WTC11 (cell line): ENCODE data around the gene RBP2. TPM values are rescaled to one million over a fixed set of nuclear protein-coding genes. Genes with fewer than 3 reads are reported as not detected.
A peak's percentile ranks its signal among the peaks of the same experiment; 100 is the strongest.

Source experiments
- ATAC-seq: fragments of 200-7000 bp; cut with Tn5 transposase; 2 replicates; pipeline ENCODE4 v1.10.0; 2021; ENCODE audit warnings: mild to moderate bottlenecking, moderate library complexity
- CTCF ChIA-PET: fragments of 300-600 bp; sonication (Branson Sonifier 250); formaldehyde crosslinking; loops from one replicate; lab custom pipeline; 2021; ENCODE audit warnings: antibody characterized with exemption; lab: Charles Lee
- POLR2A ChIA-PET: fragments of 350-600 bp; sonication (Branson Sonifier 250); formaldehyde crosslinking; loops from one replicate; lab custom pipeline; 2021; ENCODE audit warnings: antibody characterized with exemption; lab: Charles Lee
- DNase-seq: peaks from one replicate; pipeline ENCODE4 v3.0.0; 2021; ENCODE audit warnings: low spot score
- H3K27ac Mint-ChIP-seq: 2 replicates; pipeline ENCODE4 v1.8.0; 2021; ENCODE audit warnings: mixed read lengths
- H3K27me3 Mint-ChIP-seq: 2 replicates; pipeline ENCODE4 v1.8.0; 2021; ENCODE audit warnings: low read depth, mild to moderate bottlenecking, moderate library complexity, mixed read lengths
- H3K36me3 Mint-ChIP-seq: 2 replicates; pipeline ENCODE4 v1.8.0; 2021; ENCODE audit warnings: mixed read lengths
- H3K4me1 Mint-ChIP-seq: 2 replicates; pipeline ENCODE4 v1.8.0; 2022; ENCODE audit warnings: mixed read lengths
- H3K4me3 Mint-ChIP-seq: 2 replicates; pipeline ENCODE4 v1.8.0; 2021; ENCODE audit warnings: mild to moderate bottlenecking, moderate library complexity, mixed read lengths
- H3K9me3 Mint-ChIP-seq: 2 replicates; pipeline ENCODE4 v1.8.0; 2021; ENCODE audit warnings: mixed read lengths
- ATF1 ChIP-seq: sonication (generic); formaldehyde crosslinking; IDR thresholded peaks from 2 replicates; pipeline ENCODE4 v1.8.1; 2023; ENCODE audit warnings: mild to moderate bottlenecking, moderate library complexity, missing genetic modification reagents
- CREB1 ChIP-seq: sonication (generic); formaldehyde crosslinking; IDR thresholded peaks from 2 replicates; pipeline ENCODE4 v1.8.0; 2023; ENCODE audit warnings: mild to moderate bottlenecking, missing genetic modification reagents
- IRF2 ChIP-seq: sonication (generic); formaldehyde crosslinking; IDR thresholded peaks from 2 replicates; pipeline ENCODE4 v1.8.0; 2022; ENCODE audit warnings: low read depth, missing genetic modification reagents, borderline replicate concordance
- NFATC4 ChIP-seq: fragments of 250-450 bp; sonication (Bioruptor Pico); IDR thresholded peaks from 2 replicates; pipeline ENCODE4 v1.9.0; 2021; ENCODE audit warnings: mild to moderate bottlenecking
- NFE2L1 ChIP-seq: sonication (generic); formaldehyde crosslinking; IDR thresholded peaks from 2 replicates; pipeline ENCODE4 v1.8.1; 2023; ENCODE audit warnings: missing genetic modification reagents
- NFYB ChIP-seq: sonication (generic); formaldehyde crosslinking; conservative IDR thresholded peaks from 2 replicates; pipeline ENCODE4 v1.8.0; 2022; ENCODE audit warnings: low read depth, missing genetic modification reagents
- RELA ChIP-seq: sonication (generic); formaldehyde crosslinking; IDR thresholded peaks from 2 replicates; pipeline ENCODE4 v1.8.1; 2022; ENCODE audit warnings: missing genetic modification reagents, mild to moderate bottlenecking, borderline replicate concordance
- SOX15 ChIP-seq: fragments of 250-450 bp; sonication (Bioruptor Pico); IDR thresholded peaks from 2 replicates; pipeline ENCODE4 v1.9.0; 2021; ENCODE audit warnings: mild to moderate bottlenecking
- TEAD4 ChIP-seq: sonication (generic); formaldehyde crosslinking; IDR thresholded peaks from 2 replicates; pipeline ENCODE4 v1.8.0; 2022; ENCODE audit warnings: mild to moderate bottlenecking, missing genetic modification reagents
- ZNF138 ChIP-seq: sonication (generic); formaldehyde crosslinking; conservative IDR thresholded peaks from 2 replicates; pipeline ENCODE4 v1.8.1; 2022; ENCODE audit warnings: mild to moderate bottlenecking, moderate library complexity, missing genetic modification reagents
- ZNF232 ChIP-seq: sonication (generic); formaldehyde crosslinking; IDR thresholded peaks from 2 replicates; pipeline ENCODE4 v1.8.0; 2022; ENCODE audit warnings: mild to moderate bottlenecking, missing genetic modification reagents
- total RNA-seq: library from RNA; stranded (reverse); gene quantifications from 3 replicates; pipeline ENCODE4 v1.2.3, GENCODE V29; 2021
- TF ChIP-seq, protein P1 (sequence below): sonication (generic); formaldehyde crosslinking; conservative IDR thresholded peaks from 2 replicates; pipeline ENCODE4 v1.8.1; 2022; ENCODE audit warnings: mild to moderate bottlenecking, missing genetic modification reagents
- TF ChIP-seq, protein P2 (sequence below): sonication (generic); formaldehyde crosslinking; IDR thresholded peaks from 2 replicates; pipeline ENCODE4 v1.8.1; 2023; ENCODE audit warnings: mild to moderate bottlenecking, missing genetic modification reagents, moderate library complexity
- TF ChIP-seq, protein P3 (sequence below): fragments of 250-450 bp; sonication (Bioruptor Pico); IDR thresholded peaks from 2 replicates; pipeline ENCODE4 v1.9.0; 2021; ENCODE audit warnings: mild to moderate bottlenecking
- TF ChIP-seq, protein P4 (sequence below): sonication (generic); formaldehyde crosslinking; IDR thresholded peaks from 2 replicates; pipeline ENCODE4 v1.8.0; 2022; ENCODE audit warnings: mild to moderate bottlenecking, missing genetic modification reagents
- TF ChIP-seq, protein P5 (sequence below): fragments of 200-600 bp; IDR thresholded peaks from 2 replicates; pipeline ENCODE4 v1.8.0; 2022; ENCODE audit warnings: antibody characterized with exemption
- TF ChIP-seq, protein P6 (sequence below): fragments of 250-450 bp; sonication (Bioruptor Pico); IDR thresholded peaks from 2 replicates; pipeline ENCODE4 v1.8.0; 2021; ENCODE audit warnings: mild to moderate bottlenecking
- TF ChIP-seq, protein P7 (sequence below): sonication (generic); formaldehyde crosslinking; IDR thresholded peaks from 2 replicates; pipeline ENCODE4 v1.8.1; 2022; ENCODE audit warnings: mild to moderate bottlenecking, missing genetic modification reagents, moderate library complexity, borderline replicate concordance
- TF ChIP-seq, protein P8 (sequence below): sonication (generic); formaldehyde crosslinking; IDR thresholded peaks from 2 replicates; pipeline ENCODE4 v1.8.1; 2023; ENCODE audit warnings: mild to moderate bottlenecking, missing genetic modification reagents
- TF ChIP-seq, protein P9 (sequence below): sonication (generic); formaldehyde crosslinking; IDR thresholded peaks from 2 replicates; pipeline ENCODE4 v1.8.1; 2023; ENCODE audit warnings: mild to moderate bottlenecking, missing genetic modification reagents, moderate library complexity
- TF ChIP-seq, protein P10 (sequence below): sonication (generic); formaldehyde crosslinking; IDR thresholded peaks from 2 replicates; pipeline ENCODE4 v1.8.1; 2023; ENCODE audit warnings: mild to moderate bottlenecking, moderate library complexity, missing genetic modification reagents

The RBP2 gene
- total RNA-seq, 1 experiment from 2014 or later: not detected

DNA sequence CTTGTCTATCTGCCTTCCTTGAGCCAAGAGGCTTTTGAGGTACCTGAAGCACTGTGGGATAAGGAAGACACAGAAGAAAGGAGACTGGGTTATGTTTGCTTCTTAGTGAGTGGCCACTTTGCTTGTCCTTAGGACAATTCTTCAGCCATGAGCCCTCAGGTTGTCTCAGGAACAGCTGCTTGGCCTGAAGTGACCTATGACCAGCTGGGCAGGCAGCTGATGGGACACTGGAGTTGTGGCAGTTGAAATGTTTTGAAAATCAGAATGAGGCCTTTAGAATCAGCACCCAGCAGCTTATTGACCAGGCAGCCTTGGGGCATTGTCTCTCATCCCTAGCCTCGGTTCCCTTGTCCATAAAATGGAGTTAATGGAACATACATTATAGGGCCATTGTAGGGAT lies 37.0 kb downstream of the RBP2 start:
- CTCF ChIA-PET: interaction anchor here (0.6 to 1.3 kb wide), 2 partner anchors 11 to 41 kb away, joined by 3 to 4 read pairs; no protein-coding TSS in a partner anchor
- no peak overlapping the region for H3K27ac Mint-ChIP-seq

DNA sequence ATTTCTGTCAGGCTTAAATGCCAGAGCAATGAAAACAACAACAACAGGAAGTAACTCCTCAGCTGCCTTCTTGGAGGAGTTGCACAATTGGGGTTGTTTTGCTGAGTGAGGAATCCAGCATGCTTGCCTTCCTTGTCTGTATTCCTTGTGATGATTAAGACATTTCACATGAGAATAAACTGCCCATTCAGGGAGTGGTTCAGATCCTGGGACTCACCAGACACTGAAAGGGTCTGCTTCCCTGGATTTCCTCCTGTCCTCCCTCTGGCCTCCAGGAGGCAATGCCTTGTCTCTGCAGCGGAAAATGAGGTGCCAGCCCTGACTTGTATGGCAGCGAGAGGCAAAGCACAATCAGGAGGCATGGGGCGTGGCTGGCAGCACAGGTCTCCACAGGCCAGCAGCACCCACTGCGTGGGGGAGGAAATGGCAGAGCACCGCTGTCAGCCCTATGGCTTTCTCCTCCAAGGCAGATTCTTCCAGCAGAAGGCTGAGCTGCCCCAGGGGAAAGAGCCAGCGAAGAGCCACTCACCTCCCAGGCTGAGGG lies 41.5 kb downstream of the RBP2 start:
- DNase-seq (no peak), ATAC-seq (peak; percentile 51; the same call in 1 of the 2 replicates)
- ChIA-PET POLR2A (no interaction called here), CTCF (interaction anchor here (0.7 to 1.7 kb wide), 5 partner anchors 20 to 128 kb away, joined by 3 to 6 read pairs (median 4); no protein-coding TSS in a partner anchor)
- no peaks in the 10 kb centered on the region for H3K9me3 Mint-ChIP-seq
- no peak overlapping the region for H3K27ac Mint-ChIP-seq
- H3K27me3 Mint-ChIP-seq: no peaks in the 10 kb centered on the region
- peaks cover 15% of the 10 kb centered on the region for H3K4me1 Mint-ChIP-seq
- H3K4me3 Mint-ChIP-seq: no peak overlapping the region
- peaks cover 2% of the 10 kb centered on the region; the same call in 1 of the 2 replicates for H3K36me3 Mint-ChIP-seq
- TF ChIP-seq ATF1 (CRISPR knock-in tag): no peak
- TF ChIP-seq, protein P1, sequence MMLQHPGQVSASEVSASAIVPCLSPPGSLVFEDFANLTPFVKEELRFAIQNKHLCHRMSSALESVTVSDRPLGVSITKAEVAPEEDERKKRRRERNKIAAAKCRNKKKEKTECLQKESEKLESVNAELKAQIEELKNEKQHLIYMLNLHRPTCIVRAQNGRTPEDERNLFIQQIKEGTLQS (CRISPR knock-in tag): no peak
- no peak for TF ChIP-seq SOX15 (CRISPR knock-in tag)
- TF ChIP-seq, protein P2, sequence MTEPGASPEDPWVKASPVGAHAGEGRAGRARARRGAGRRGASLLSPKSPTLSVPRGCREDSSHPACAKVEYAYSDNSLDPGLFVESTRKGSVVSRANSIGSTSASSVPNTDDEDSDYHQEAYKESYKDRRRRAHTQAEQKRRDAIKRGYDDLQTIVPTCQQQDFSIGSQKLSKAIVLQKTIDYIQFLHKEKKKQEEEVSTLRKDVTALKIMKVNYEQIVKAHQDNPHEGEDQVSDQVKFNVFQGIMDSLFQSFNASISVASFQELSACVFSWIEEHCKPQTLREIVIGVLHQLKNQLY: no peak
- no peak for TF ChIP-seq IRF2
- no peak for TF ChIP-seq CREB1
- TF ChIP-seq NFATC4: no peak
- TF ChIP-seq, protein P3, sequence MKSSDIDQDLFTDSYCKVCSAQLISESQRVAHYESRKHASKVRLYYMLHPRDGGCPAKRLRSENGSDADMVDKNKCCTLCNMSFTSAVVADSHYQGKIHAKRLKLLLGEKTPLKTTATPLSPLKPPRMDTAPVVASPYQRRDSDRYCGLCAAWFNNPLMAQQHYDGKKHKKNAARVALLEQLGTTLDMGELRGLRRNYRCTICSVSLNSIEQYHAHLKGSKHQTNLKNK: no peak
- TF ChIP-seq ZNF138 (CRISPR knock-in tag): no peak
- TF ChIP-seq, protein P4, sequence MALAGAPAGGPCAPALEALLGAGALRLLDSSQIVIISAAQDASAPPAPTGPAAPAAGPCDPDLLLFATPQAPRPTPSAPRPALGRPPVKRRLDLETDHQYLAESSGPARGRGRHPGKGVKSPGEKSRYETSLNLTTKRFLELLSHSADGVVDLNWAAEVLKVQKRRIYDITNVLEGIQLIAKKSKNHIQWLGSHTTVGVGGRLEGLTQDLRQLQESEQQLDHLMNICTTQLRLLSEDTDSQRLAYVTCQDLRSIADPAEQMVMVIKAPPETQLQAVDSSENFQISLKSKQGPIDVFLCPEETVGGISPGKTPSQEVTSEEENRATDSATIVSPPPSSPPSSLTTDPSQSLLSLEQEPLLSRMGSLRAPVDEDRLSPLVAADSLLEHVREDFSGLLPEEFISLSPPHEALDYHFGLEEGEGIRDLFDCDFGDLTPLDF (CRISPR knock-in tag): no peak
- TF ChIP-seq, protein P5, sequence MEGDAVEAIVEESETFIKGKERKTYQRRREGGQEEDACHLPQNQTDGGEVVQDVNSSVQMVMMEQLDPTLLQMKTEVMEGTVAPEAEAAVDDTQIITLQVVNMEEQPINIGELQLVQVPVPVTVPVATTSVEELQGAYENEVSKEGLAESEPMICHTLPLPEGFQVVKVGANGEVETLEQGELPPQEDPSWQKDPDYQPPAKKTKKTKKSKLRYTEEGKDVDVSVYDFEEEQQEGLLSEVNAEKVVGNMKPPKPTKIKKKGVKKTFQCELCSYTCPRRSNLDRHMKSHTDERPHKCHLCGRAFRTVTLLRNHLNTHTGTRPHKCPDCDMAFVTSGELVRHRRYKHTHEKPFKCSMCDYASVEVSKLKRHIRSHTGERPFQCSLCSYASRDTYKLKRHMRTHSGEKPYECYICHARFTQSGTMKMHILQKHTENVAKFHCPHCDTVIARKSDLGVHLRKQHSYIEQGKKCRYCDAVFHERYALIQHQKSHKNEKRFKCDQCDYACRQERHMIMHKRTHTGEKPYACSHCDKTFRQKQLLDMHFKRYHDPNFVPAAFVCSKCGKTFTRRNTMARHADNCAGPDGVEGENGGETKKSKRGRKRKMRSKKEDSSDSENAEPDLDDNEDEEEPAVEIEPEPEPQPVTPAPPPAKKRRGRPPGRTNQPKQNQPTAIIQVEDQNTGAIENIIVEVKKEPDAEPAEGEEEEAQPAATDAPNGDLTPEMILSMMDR: no peak
- no peak for TF ChIP-seq ZNF232
- TF ChIP-seq NFYB (CRISPR knock-in tag): no peak
- TF ChIP-seq, protein P6, sequence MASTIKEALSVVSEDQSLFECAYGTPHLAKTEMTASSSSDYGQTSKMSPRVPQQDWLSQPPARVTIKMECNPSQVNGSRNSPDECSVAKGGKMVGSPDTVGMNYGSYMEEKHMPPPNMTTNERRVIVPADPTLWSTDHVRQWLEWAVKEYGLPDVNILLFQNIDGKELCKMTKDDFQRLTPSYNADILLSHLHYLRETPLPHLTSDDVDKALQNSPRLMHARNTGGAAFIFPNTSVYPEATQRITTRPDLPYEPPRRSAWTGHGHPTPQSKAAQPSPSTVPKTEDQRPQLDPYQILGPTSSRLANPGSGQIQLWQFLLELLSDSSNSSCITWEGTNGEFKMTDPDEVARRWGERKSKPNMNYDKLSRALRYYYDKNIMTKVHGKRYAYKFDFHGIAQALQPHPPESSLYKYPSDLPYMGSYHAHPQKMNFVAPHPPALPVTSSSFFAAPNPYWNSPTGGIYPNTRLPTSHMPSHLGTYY (CRISPR knock-in tag): no peak

More for the DNA sequence above, 37.0 kb downstream of the RBP2 start:
- no peak overlapping the region for H3K4me3 Mint-ChIP-seq
- H3K4me1 Mint-ChIP-seq: peaks cover 16% of the 10 kb centered on the region
- DNase-seq: no peak
- no peaks in the 10 kb centered on the region for H3K27me3 Mint-ChIP-seq
- no peak for TF ChIP-seq RELA (CRISPR knock-in tag)
- no peak for TF ChIP-seq TEAD4 (CRISPR knock-in tag)
- no peak for TF ChIP-seq NFE2L1 (CRISPR knock-in tag)
- TF ChIP-seq, protein P7, sequence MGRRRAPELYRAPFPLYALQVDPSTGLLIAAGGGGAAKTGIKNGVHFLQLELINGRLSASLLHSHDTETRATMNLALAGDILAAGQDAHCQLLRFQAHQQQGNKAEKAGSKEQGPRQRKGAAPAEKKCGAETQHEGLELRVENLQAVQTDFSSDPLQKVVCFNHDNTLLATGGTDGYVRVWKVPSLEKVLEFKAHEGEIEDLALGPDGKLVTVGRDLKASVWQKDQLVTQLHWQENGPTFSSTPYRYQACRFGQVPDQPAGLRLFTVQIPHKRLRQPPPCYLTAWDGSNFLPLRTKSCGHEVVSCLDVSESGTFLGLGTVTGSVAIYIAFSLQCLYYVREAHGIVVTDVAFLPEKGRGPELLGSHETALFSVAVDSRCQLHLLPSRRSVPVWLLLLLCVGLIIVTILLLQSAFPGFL: no peak
- TF ChIP-seq, protein P8, sequence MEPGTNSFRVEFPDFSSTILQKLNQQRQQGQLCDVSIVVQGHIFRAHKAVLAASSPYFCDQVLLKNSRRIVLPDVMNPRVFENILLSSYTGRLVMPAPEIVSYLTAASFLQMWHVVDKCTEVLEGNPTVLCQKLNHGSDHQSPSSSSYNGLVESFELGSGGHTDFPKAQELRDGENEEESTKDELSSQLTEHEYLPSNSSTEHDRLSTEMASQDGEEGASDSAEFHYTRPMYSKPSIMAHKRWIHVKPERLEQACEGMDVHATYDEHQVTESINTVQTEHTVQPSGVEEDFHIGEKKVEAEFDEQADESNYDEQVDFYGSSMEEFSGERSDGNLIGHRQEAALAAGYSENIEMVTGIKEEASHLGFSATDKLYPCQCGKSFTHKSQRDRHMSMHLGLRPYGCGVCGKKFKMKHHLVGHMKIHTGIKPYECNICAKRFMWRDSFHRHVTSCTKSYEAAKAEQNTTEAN (CRISPR knock-in tag): no peak
- TF ChIP-seq, protein P9, sequence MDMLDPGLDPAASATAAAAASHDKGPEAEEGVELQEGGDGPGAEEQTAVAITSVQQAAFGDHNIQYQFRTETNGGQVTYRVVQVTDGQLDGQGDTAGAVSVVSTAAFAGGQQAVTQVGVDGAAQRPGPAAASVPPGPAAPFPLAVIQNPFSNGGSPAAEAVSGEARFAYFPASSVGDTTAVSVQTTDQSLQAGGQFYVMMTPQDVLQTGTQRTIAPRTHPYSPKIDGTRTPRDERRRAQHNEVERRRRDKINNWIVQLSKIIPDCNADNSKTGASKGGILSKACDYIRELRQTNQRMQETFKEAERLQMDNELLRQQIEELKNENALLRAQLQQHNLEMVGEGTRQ (CRISPR knock-in tag): no peak
- TF ChIP-seq IRF2: no peak
- TF ChIP-seq, protein P10, sequence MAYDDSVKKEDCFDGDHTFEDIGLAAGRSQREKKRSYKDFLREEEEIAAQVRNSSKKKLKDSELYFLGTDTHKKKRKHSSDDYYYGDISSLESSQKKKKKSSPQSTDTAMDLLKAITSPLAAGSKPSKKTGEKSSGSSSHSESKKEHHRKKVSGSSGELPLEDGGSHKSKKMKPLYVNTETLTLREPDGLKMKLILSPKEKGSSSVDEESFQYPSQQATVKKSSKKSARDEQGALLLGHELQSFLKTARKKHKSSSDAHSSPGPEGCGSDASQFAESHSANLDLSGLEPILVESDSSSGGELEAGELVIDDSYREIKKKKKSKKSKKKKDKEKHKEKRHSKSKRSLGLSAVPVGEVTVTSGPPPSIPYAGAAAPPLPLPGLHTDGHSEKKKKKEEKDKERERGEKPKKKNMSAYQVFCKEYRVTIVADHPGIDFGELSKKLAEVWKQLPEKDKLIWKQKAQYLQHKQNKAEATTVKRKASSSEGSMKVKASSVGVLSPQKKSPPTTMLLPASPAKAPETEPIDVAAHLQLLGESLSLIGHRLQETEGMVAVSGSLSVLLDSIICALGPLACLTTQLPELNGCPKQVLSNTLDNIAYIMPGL (CRISPR knock-in tag): no peak
- TF ChIP-seq, all 79 proteins: peak for 0
- no peak for ATAC-seq
- POLR2A ChIA-PET: no interaction called here
- Mint-ChIP-seq H3K9me3 (no peaks in the 10 kb centered on the region), H3K36me3 (no peaks in the 10 kb centered on the region)
